Fibroblast of pulmonary artery (primary cell): ENCODE data around the gene SRSF12.

Source experiments
- DNase-seq: peaks from one replicate; pipeline ENCODE4 v3.0.0-alpha.2; 2010; ENCODE audit warnings: low read depth
- H3K4me3 ChIP-seq: replicated peaks from 2 replicates; pipeline ENCODE4 v1.5.1; 2011; ENCODE audit warnings: low read depth, mild to moderate bottlenecking, control low read depth, low read length, moderate library complexity
- TF ChIP-seq, protein P1 (sequence below): IDR thresholded peaks from 2 replicates; pipeline ENCODE4 v1.5.1; 2011; ENCODE audit warnings: mild to moderate bottlenecking, control low read depth, low read length, inconsistent platforms; ENCODE audit errors: missing control alignments

Gene SRSF12

DNA sequence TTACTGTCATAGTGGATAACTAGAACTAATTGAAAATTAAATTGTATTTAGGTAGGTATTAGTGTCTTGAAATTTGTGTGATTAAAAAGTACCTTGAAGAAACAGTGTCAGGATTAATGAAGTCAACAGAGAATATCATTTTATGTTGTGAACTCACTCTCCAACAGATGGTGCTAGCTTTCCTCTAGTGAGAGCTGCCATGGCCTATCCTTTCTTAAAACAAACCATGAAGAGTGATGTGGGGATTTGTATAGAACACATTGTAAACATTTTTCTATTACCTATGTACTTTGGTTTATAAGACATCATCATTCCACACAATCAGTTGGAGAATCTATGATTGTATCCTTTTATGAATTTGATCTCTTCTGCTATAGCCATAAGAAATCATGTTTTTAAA, 4.8 kb upstream of the SRSF12 start:
- peak; percentile 56 for DNase-seq
- TF ChIP-seq, protein P1, sequence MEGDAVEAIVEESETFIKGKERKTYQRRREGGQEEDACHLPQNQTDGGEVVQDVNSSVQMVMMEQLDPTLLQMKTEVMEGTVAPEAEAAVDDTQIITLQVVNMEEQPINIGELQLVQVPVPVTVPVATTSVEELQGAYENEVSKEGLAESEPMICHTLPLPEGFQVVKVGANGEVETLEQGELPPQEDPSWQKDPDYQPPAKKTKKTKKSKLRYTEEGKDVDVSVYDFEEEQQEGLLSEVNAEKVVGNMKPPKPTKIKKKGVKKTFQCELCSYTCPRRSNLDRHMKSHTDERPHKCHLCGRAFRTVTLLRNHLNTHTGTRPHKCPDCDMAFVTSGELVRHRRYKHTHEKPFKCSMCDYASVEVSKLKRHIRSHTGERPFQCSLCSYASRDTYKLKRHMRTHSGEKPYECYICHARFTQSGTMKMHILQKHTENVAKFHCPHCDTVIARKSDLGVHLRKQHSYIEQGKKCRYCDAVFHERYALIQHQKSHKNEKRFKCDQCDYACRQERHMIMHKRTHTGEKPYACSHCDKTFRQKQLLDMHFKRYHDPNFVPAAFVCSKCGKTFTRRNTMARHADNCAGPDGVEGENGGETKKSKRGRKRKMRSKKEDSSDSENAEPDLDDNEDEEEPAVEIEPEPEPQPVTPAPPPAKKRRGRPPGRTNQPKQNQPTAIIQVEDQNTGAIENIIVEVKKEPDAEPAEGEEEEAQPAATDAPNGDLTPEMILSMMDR, result peak; percentile 66
- H3K4me3 ChIP-seq, result no peak overlapping the region

DNA sequence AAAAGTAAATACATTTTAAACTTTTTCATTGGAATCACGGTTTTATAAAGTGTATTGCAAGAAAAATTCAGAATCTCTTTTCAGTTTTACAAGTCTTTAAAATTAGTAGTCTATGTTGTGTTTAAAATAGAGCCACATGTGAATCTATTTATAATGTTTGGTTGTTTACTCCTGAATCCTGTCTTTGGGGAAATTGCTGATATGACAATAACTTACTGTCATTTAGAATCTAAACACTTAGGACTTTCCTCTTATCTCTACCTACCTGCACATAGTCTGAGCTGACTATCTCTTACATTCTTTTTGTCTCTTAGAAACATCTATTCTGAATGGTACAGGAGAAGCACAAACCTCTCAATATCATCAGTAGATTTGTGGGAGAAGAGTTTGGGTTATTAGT, 4.1 kb upstream of the SRSF12 start:
- DNase-seq, result no peak
- TF ChIP-seq, protein P1, result no peak

DNA sequence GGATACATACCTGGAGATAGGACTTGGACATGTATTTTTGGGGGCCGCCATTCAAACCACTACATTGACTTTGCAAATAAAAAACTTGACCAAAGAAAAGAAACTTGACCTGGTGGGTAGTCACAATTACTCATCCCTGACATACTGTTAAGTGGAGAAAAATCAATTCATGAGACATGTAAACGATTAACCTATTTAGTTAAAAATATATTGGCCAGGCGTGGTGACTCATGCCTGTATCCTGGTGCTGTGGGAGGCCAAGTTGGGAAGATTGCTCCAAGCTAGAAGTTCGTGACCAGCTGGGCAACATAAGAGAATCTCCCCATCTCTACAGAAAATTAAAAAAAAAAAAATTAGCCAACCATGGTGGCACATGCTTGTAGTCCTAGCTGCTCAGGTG, 2.5 kb upstream of the SRSF12 start:
- no peak for DNase-seq

More for the DNA sequence above, 4.1 kb upstream of the SRSF12 start:
- H3K4me3 ChIP-seq, result no peak overlapping the region

DNA sequence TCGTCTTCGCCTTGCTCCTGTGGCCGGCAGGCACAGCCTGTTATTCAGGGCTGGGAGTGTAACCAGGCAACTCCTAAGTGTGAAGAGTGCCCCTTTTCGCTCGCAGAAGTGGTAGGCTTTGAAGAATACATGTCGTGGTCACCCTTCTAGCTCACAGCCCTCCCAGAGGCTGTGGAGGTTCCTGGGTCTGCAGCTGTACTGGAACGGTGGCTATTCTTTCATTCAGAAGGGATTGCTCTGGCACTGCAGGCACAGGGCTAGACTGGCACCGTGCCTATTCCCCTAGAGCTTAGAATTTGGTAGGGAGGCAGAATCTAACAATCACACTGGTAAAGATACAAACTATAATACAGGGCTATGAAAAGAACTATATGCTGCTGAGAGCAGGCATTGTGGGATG, 1.1 kb upstream of the SRSF12 start:
- H3K4me3 ChIP-seq, result no peak overlapping the region
- DNase-seq, result no peak
- TF ChIP-seq, protein P1, result no peak

More for the DNA sequence above, 2.5 kb upstream of the SRSF12 start:
- TF ChIP-seq, protein P1, result no peak
- H3K4me3 ChIP-seq, result no peak overlapping the region

DNA sequence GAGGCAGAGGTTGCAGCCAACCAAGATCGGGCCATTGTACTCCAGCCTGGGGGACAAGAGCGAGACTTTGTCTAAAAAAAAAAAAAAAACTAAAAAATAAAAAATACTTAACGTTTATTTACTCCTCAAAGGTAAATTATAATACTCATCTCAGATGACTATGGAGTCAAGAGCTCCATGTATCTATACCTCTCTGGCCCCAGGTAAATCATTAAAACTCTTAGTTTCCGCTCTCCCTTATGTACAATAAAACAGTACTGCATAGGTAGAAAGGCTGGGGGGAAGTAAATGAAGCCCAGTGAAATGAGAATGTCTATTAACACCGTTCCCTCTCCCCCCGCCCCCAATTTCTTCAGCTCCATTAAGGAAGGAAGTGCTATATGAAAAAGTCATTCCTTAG, 1.2 kb downstream of the SRSF12 start:
- DNase-seq, result no peak
- H3K4me3 ChIP-seq, result peak overlapping the region; percentile 57
- TF ChIP-seq, protein P1, result no peak

DNA sequence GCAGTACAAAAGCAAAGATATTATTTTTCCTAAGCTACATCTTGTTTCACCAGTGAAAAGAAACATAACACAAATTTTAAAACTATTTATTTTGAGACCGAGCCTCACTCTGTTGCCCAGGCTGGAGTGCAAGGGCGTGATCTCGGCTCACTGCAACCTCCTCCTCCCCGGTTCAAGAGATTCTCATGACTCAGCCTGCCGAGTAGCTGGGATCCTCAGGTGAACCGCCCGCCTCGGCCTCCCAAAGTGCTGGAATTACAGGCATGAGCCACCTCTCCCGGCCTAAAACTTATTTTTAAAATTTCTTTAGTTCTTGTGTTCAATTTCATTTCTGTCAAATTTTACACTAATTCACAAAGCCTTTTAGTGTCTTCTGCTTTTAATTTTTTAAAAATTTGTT, 5.9 kb downstream of the SRSF12 start:
- no peak overlapping the region for H3K4me3 ChIP-seq
- DNase-seq, result no peak
- TF ChIP-seq, protein P1, result no peak

DNA sequence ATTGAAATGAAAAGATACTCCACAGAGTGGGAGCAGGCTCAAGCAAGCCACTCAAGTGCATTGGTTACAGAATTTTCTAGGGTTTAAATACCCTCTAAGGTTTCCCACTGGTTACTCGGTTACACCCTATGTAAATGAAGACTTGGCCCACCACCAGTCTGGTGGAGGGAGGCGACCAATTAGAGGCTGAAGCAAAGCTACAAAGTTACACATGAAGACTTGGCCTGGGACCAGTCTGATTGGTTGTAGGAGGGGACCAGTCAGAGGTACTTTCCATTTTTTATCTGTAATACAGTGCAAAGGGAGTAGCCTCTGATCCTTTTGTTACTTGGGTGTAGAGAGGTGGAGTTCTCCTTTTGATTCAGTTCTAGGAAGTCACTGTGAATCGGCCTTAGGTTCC, 7.6 kb downstream of the SRSF12 start:
- TF ChIP-seq, protein P1, result no peak
- H3K4me3 ChIP-seq, result no peak overlapping the region
- DNase-seq, result no peak
